Bone marrow (tissue), 2 donors: ENCODE measurements around the gene NPHP1.
"Not testable (repeated sequence)": the region's sequence is repeated elsewhere in the genome, so short reads cannot be mapped to it uniquely, and the experiment has no call there.

Experiments used
- DNase-seq, 2 donors: peaks; one replicate each; lab custom pipeline; 2025; lab: John Stamatoyannopoulos, UW

The NPHP1 gene

GRCh38 chr2:110126906-110127305, 77.9 kb downstream of the NPHP1 start:
- no peak for DNase-seq

GRCh38 chr2:110126086-110126773, 78.6 kb downstream of the NPHP1 start:
- DNase-seq, result no peak

GRCh38 chr2:110124939-110125691, 79.7 kb downstream of the NPHP1 start:
- DNase-seq, result no peak

- no peak for DNase-seq
These were observed 80.6 kb downstream of the NPHP1 start for GRCh38 chr2:110124038-110124825.

GRCh38 chr2:110121592-110121991, 83.2 kb downstream of the NPHP1 start:
- no peak for DNase-seq

GRCh38 chr2:110121052-110121334, 83.8 kb downstream of the NPHP1 start:
- no peak for DNase-seq

- DNase-seq, result no peak
These were observed 84.4 kb downstream of the NPHP1 start for GRCh38 chr2:110120171-110121051.

- no peak for DNase-seq
These were observed 88.6 kb downstream of the NPHP1 start for GRCh38 chr2:110116033-110116710.

GRCh38 chr2:110115291-110116032, 89.4 kb downstream of the NPHP1 start, which contains the start of gene MALL:
TSS of gene MALL (minus strand) at chr2:110115822. CDS start at chr2:110115792, 30 bp downstream.
- DNase-seq, result no peak

GRCh38 chr2:110114831-110115255, 90.0 kb downstream of the NPHP1 start:
- DNase-seq, result no peak

GRCh38 chr2:110113961-110114591, 90.7 kb downstream of the NPHP1 start:
- no peak for DNase-seq

- DNase-seq, result not testable (repeated sequence)
These were observed 96.5 kb downstream of the NPHP1 start for GRCh38 chr2:110108291-110108690.

- DNase-seq, result no peak
These were observed 97.4 kb downstream of the NPHP1 start for GRCh38 chr2:110107092-110108079.

- no peak for DNase-seq
These were observed 98.2 kb downstream of the NPHP1 start for GRCh38 chr2:110106642-110107041.

- no peak for DNase-seq
These were observed 99.0 kb downstream of the NPHP1 start for GRCh38 chr2:110105608-110106467.

- no peak for DNase-seq
These were observed 99.6 kb downstream of the NPHP1 start for GRCh38 chr2:110105183-110105582.

GRCh38 chr2:110104025-110104771, 100.6 kb downstream of the NPHP1 start:
- DNase-seq, result no peak
